K562 (cell line): Measurements from ENCODE around the gene MALAT1. TPM values are rescaled to one million over a fixed set of nuclear protein-coding genes. Genes with fewer than 3 reads are reported as not detected.

Source experiments
- BMI1 ChIP-seq: fragments of 150-350 bp; IDR thresholded peaks from 2 replicates; pipeline ENCODE4 v1.6.1; 2014; ENCODE audit warnings: low read length
- DPF2 ChIP-seq: fragments of 450-650 bp; IDR thresholded peaks from 2 replicates; pipeline ENCODE4 v1.6.1; 2016
- HCFC1 ChIP-seq: IDR thresholded peaks from 2 replicates; pipeline ENCODE4 v1.6.1; 2012; ENCODE audit warnings: low read depth, low read length, improper control_type of control experiment
- KHSRP ChIP-seq: fragments of 450-650 bp; IDR thresholded peaks from 2 replicates; pipeline ENCODE4 v1.6.1; 2017
- KLF10 ChIP-seq: fragments of 250-450 bp; sonication (Bioruptor Pico); IDR thresholded peaks from 2 replicates; pipeline ENCODE4 v1.6.1; 2021; ENCODE audit warnings: matching md5 sums
- NCOA1 ChIP-seq: fragments of 450-650 bp; IDR thresholded peaks from 2 replicates; pipeline ENCODE4 v1.6.1; 2016; ENCODE audit warnings: low read depth
- OTX1 ChIP-seq: fragments of 450-650 bp; formaldehyde crosslinking; IDR thresholded peaks from 2 replicates; pipeline ENCODE4 v1.4.0; 2022; ENCODE audit warnings: mild to moderate bottlenecking
- PPARD ChIP-seq: fragments of 250-450 bp; sonication (Bioruptor Pico); IDR thresholded peaks from 2 replicates; pipeline ENCODE4 v1.8.0; 2022; ENCODE audit warnings: inconsistent platforms, mild to moderate bottlenecking, moderate library complexity
- PTRF ChIP-seq: fragments of 450-650 bp; IDR thresholded peaks from 2 replicates; pipeline ENCODE4 v1.6.1; 2016; ENCODE audit warnings: mild to moderate bottlenecking, missing genetic modification characterization, missing compliant biosample characterization
- RBM34 ChIP-seq: fragments of 200-400 bp; formaldehyde crosslinking; IDR thresholded peaks from 2 replicates; pipeline ENCODE4 v1.6.1; 2018; ENCODE audit warnings: low read length, borderline replicate concordance; ENCODE audit not compliant: insufficient read depth
- RHOXF2B ChIP-seq: fragments of 250-450 bp; sonication (Bioruptor Pico); conservative IDR thresholded peaks from 2 replicates; pipeline ENCODE4 v1.5.1; 2021
- RNF2 ChIP-seq: sonication (generic); IDR thresholded peaks from 2 replicates; pipeline ENCODE4 v1.6.1; 2016
- SAFB ChIP-seq: fragments of 200-400 bp; formaldehyde crosslinking; IDR thresholded peaks from 2 replicates; pipeline ENCODE4 v1.6.1; 2017; ENCODE audit warnings: low read depth, low read length, borderline replicate concordance
- TAF9B ChIP-seq: fragments of 450-650 bp; IDR thresholded peaks from 2 replicates; pipeline ENCODE4 v1.6.1; 2018; ENCODE audit warnings: mild to moderate bottlenecking; ENCODE audit not compliant: partially characterized antibody
- TBP ChIP-seq: optimal IDR thresholded peaks from 2 replicates; pipeline ENCODE3; 2011; ENCODE audit warnings: low read depth, low read length, improper control_type of control experiment
- TCFL5 ChIP-seq: fragments of 250-450 bp; sonication (Bioruptor Pico); conservative IDR thresholded peaks from 2 replicates; pipeline ENCODE4 v1.6.1; 2021; ENCODE audit warnings: mild to moderate bottlenecking, moderate library complexity, matching md5 sums
- TSC22D4 ChIP-seq: fragments of 450-650 bp; IDR thresholded peaks from 2 replicates; pipeline ENCODE4 v1.6.1; 2016; ENCODE audit warnings: missing genetic modification characterization, missing biosample characterization, control low read depth
- ZBTB1 ChIP-seq: sonication (generic); formaldehyde crosslinking; IDR thresholded peaks from 2 replicates; pipeline ENCODE4 v1.8.1; 2023; ENCODE audit warnings: missing genetic modification reagents, low read depth, mild to moderate bottlenecking, borderline replicate concordance
- ZFP30 ChIP-seq: fragments of 250-450 bp; sonication (Bioruptor Pico); IDR thresholded peaks from 2 replicates; pipeline ENCODE4 v1.8.0; 2022; ENCODE audit warnings: moderate library complexity, mild to moderate bottlenecking, inconsistent platforms, borderline replicate concordance
- ZNF121 ChIP-seq: sonication (generic); formaldehyde crosslinking; conservative IDR thresholded peaks from 2 replicates; pipeline ENCODE4 v1.8.0; 2022; ENCODE audit warnings: missing genetic modification reagents
- ZNF184 ChIP-seq: sonication (generic); formaldehyde crosslinking; IDR thresholded peaks from 2 replicates; pipeline ENCODE4 v1.5.0; 2020; ENCODE audit warnings: missing genetic modification reagents
- ZNF197 ChIP-seq: fragments of 200-800 bp; sonication (Bioruptor generic); IDR thresholded peaks from 2 replicates; pipeline ENCODE4 v1.6.1; 2016; ENCODE audit warnings: low read depth, missing genetic modification characterization, missing compliant biosample characterization
- ZNF24 ChIP-seq: fragments of 450-650 bp; IDR thresholded peaks from 2 replicates; pipeline ENCODE4 v1.6.1; 2016
- ZNF384 ChIP-seq: IDR thresholded peaks from 2 replicates; pipeline ENCODE4 v1.6.1; 2012; ENCODE audit warnings: low read depth, low read length, improper control_type of control experiment
- ZNF41 ChIP-seq: fragments of 250-450 bp; sonication (Bioruptor Pico); conservative IDR thresholded peaks from 2 replicates; pipeline ENCODE4 v1.4.0; 2020; ENCODE audit warnings: mild to moderate bottlenecking
- ZNF644 ChIP-seq: fragments of 200-800 bp; sonication (Bioruptor generic); IDR thresholded peaks from 2 replicates; pipeline ENCODE4 v1.6.1; 2016; ENCODE audit warnings: low read depth, missing genetic modification characterization, missing compliant biosample characterization
- ZNF668 ChIP-seq: fragments of 250-450 bp; sonication (Bioruptor Pico); IDR thresholded peaks from 2 replicates; pipeline ENCODE4 v1.8.0; 2022; ENCODE audit warnings: mild to moderate bottlenecking, inconsistent platforms
- polyA plus RNA-seq, 8 experiments: library from polyadenylated mRNA; depleted of rRNA in 4 of 8; stranded (reverse) in 5 of 8; unstranded in 3 of 8; fragments of >200 nt; fragmentation: Nextera tagmentation in 2 of 8; fragmentation: Illumina TruSeq in 1 of 8; extraction: Ambion mirVana in 2 of 8; extraction: Trizol in 1 of 8; gene quantifications; 2 replicates each; pipeline versions ENCODE4 v1.2.1 to v1.2.3, GENCODE V29; 2011 to 2014; ENCODE audit warnings: inconsistent platforms in 1 of 8, missing spikeins in 1 of 8
- total RNA-seq, 7 experiments: library from RNA; depleted of rRNA in 6 of 7; stranded (reverse); fragments of >200 nt in 6 of 7; fragmentation: Illumina TruSeq in 2 of 7; extraction: Trizol in 2 of 7; gene quantifications; 2 replicates each; pipeline versions ENCODE4 v1.2.1 to v1.2.3, GENCODE V29; 2011 to 2021; ENCODE audit warnings: low replicate concordance in 1 of 7
- TF ChIP-seq, protein P1 (sequence below): fragments of 250-450 bp; sonication (Bioruptor Pico); IDR thresholded peaks from 2 replicates; pipeline ENCODE4 v1.5.1; 2021; ENCODE audit warnings: mild to moderate bottlenecking
- TF ChIP-seq, protein P2 (sequence below): fragments of 200-800 bp; sonication (Bioruptor generic); IDR thresholded peaks from 2 replicates; pipeline ENCODE4 v1.6.1; 2017; ENCODE audit warnings: missing genetic modification characterization, missing compliant biosample characterization

Gene MALAT1
- total and polyA plus RNA-seq, 9 of the 15 experiments (the other 6 are each of a cell fraction or from before 2014, with no cell fraction given) = 363 to 8,715 (median 2,351) TPM

DNA sequence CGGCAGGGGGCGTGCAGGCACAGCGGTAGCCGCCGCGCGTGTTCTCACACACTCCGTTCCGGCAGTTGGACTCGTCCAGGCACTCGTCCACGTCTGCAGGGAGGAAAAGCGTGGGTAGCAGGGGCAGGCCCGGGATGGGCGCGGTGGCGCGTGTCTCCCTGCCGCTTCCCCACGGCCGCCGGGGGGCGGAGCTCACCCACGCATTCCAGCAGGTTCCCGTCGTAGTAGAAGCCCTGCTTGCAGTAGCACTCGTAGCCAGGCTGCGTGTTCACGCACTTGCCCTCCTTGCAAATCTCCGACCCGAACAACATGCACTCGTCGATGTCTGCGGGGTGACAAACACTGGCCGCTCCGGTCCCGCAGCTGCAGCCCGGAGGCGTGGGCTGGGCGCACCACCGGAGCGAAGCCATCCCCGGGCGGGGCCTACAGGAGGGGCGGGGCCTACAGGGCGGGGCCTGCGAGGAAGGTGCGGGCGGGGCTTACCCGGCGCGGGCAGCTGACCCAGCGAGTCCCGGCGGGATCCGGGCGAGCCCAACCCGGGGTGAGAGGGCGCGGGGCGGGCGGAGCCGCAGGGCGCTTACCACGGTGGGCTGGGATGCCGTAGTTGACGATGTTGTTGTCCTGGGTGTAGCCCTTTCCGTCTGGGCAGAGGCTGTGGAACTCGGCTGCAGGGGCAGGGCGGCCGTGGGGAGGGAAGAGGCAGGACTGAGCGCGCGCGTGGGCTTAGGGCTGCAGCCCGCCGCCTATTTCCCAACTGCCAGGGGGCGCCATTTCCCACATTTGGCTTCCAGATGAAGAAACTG lies 41.6 kb downstream of the MALAT1 start (continued):
- TF ChIP-seq ZNF384 (no peak; the same call in 1 of the 2 replicates), TSC22D4 (no peak), NCOA1 (peak; percentile 66), DPF2 (no peak), ZFP30 (CRISPR knock-in tag) (no peak), ZNF41 (no peak), ZNF121 (CRISPR knock-in tag) (no peak), RHOXF2B (CRISPR knock-in tag) (no peak), HCFC1 (no peak), SAFB (peak; percentile 94), ZNF24 (no peak), KLF10 (CRISPR knock-in tag) (no peak), PTRF (no peak), RNF2 (no peak), ZBTB1 (0 out of 2 replicates have a peak, but pooled peaks have one; percentile 56), ZNF197 (CRISPR knock-in tag) (no peak), OTX1 (CRISPR knock-in tag) (no peak; the same call in 1 of the 2 replicates), ZNF668 (CRISPR knock-in tag) (no peak), ZNF644 (tag) (no peak), TBP (peak; percentile 53), ZNF184 (no peak), RBM34 (no peak), TAF9B (no peak), KHSRP (no peak), BMI1 (no peak), TCFL5 (CRISPR knock-in tag) (no peak), PPARD (CRISPR knock-in tag) (no peak)
- TF ChIP-seq, protein P1, sequence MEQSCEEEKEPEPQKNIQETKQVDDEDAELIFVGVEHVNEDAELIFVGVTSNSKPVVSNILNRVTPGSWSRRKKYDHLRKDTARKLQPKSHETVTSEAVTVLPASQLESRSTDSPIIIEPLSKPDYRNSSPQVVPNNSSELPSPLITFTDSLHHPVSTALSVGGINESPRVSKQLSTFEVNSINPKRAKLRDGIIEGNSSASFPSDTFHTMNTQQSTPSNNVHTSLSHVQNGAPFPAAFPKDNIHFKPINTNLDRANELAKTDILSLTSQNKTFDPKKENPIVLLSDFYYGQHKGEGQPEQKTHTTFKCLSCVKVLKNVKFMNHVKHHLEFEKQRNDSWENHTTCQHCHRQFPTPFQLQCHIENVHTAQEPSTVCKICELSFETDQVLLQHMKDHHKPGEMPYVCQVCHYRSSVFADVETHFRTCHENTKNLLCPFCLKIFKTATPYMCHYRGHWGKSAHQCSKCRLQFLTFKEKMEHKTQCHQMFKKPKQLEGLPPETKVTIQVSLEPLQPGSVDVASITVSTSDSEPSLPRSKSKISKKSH (CRISPR knock-in tag) = no peak
- TF ChIP-seq, protein P2, sequence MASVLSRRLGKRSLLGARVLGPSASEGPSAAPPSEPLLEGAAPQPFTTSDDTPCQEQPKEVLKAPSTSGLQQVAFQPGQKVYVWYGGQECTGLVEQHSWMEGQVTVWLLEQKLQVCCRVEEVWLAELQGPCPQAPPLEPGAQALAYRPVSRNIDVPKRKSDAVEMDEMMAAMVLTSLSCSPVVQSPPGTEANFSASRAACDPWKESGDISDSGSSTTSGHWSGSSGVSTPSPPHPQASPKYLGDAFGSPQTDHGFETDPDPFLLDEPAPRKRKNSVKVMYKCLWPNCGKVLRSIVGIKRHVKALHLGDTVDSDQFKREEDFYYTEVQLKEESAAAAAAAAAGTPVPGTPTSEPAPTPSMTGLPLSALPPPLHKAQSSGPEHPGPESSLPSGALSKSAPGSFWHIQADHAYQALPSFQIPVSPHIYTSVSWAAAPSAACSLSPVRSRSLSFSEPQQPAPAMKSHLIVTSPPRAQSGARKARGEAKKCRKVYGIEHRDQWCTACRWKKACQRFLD (CRISPR knock-in tag) = no peak; the same call in 1 of the 2 replicates
